ENCODE measurements around the gene SPATS2L.

SPATS2L gene

GRCh38 chr2:200422532-200423261 is 116.2 kb downstream of the SPATS2L start:
- no peak overlapping the region for H3K4me3 ChIP-seq (ENCODE audit: low read depth, low read length)
- no peak for DNase-seq (ENCODE audit: low read depth)
- TF ChIP-seq, protein P1, sequence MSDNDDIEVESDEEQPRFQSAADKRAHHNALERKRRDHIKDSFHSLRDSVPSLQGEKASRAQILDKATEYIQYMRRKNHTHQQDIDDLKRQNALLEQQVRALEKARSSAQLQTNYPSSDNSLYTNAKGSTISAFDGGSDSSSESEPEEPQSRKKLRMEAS (IDR thresholded peaks at IDR 0.05; ENCODE audit: low read depth, low read length) = no peak
- no peak for TF ChIP-seq MYC (IDR thresholded peaks at IDR 0.05; ENCODE audit: low read depth, low read length)
- TF ChIP-seq, protein P2, sequence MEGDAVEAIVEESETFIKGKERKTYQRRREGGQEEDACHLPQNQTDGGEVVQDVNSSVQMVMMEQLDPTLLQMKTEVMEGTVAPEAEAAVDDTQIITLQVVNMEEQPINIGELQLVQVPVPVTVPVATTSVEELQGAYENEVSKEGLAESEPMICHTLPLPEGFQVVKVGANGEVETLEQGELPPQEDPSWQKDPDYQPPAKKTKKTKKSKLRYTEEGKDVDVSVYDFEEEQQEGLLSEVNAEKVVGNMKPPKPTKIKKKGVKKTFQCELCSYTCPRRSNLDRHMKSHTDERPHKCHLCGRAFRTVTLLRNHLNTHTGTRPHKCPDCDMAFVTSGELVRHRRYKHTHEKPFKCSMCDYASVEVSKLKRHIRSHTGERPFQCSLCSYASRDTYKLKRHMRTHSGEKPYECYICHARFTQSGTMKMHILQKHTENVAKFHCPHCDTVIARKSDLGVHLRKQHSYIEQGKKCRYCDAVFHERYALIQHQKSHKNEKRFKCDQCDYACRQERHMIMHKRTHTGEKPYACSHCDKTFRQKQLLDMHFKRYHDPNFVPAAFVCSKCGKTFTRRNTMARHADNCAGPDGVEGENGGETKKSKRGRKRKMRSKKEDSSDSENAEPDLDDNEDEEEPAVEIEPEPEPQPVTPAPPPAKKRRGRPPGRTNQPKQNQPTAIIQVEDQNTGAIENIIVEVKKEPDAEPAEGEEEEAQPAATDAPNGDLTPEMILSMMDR (IDR thresholded peaks at IDR 0.05; ENCODE audit: low read depth, low read length) = no peak
- no peak for TF ChIP-seq POLR2A (IDR thresholded peaks at IDR 0.05; ENCODE audit: extremely low read depth, insufficient read length)

DNA sequence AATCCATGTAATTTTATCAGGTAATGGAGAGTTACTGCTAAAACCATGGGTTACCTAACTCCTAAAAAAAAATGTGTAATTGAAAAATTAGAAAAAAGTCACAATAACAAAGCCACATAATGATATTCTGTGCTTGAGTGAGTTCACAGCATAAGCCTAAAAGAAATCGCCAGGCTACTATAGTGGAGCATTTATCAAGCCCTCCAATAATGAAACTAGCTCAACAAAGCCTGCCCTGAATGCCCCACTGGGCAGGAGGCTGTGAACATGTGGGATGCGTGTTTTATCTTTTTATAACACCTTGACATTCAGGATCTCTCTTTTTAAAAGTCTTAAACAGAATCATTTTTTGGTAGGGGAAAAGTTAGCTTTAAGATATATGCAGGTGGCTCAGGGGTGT is 117.0 kb downstream of the SPATS2L start:
- H3K4me3 ChIP-seq (ENCODE audit: low read depth, low read length) = no peak overlapping the region
- DNase-seq (ENCODE audit: low read depth) = no peak
- TF ChIP-seq, protein P1 (IDR thresholded peaks at IDR 0.05; ENCODE audit: low read depth, low read length) = no peak
- no peak for TF ChIP-seq POLR2A (IDR thresholded peaks at IDR 0.05; ENCODE audit: extremely low read depth, insufficient read length)
- TF ChIP-seq, protein P2 (IDR thresholded peaks at IDR 0.05; ENCODE audit: low read depth, low read length) = no peak
- TF ChIP-seq MYC (IDR thresholded peaks at IDR 0.05; ENCODE audit: low read depth, low read length) = no peak

DNA sequence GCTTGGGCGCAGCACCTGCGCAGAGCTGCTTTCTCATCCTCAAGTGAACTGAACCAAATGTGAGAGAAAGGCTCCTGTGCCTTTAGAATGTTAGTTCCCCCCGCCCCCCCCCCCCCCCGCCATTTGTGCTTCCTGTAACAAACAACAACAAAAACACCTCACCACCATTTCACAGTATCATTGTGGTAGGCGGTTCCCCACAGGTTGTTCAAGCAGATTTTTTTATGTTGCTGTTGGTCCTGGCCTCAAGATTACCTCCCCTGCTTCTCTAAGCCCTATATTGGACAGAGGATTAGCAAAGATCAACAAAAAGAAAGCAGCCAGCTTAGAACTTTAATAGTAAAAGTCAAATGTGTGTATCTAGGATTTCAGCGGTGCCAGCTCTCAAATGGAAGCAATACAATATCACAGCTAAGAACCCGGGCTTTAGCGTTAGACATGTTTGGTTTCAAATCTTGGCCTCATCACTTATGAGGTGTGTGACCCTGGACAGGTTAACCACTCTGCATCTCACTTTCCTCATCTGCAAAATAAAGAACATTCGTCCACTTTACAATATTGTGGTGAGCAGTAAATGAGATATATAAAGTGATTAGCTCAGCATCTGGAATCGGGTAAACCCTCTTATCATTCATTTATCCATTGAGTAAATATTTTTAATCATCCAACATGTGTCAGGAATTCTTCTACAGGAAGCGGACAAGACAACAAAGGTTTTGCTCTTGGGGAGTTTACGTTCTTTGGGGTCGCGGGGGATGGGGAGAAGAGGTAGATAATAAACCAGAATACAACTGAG is 118.7 kb downstream of the SPATS2L start:
- DNase-seq (ENCODE audit: low read depth) = no peak
- H3K4me3 ChIP-seq (ENCODE audit: low read depth, low read length) = no peak overlapping the region
- TF ChIP-seq, protein P1 (IDR thresholded peaks at IDR 0.05; ENCODE audit: low read depth, low read length) = no peak
- TF ChIP-seq, protein P2 (IDR thresholded peaks at IDR 0.05; ENCODE audit: low read depth, low read length) = no peak
- no peak for TF ChIP-seq POLR2A (IDR thresholded peaks at IDR 0.05; ENCODE audit: extremely low read depth, insufficient read length)
- TF ChIP-seq MYC (IDR thresholded peaks at IDR 0.05; ENCODE audit: low read depth, low read length) = no peak

DNA sequence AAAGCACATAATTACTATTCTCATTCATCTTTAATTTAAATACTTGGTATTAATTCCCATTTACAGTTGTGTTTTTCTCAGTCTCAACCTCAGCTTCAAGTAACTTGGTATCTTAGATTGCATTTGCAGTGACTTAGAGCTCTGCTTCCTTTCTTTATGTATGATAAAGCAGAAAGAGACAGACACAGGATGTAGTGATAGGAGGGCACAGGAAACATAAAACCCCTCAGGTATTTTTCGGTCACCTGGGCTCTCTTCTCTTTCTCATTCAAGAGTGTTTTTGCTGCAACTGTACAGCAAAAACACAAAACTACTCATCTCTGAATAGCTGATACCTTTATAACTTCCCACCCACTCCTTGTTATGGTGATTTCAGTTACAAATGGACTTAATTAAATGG is 120.3 kb downstream of the SPATS2L start:
- H3K4me3 ChIP-seq (ENCODE audit: low read depth, low read length) = no peak overlapping the region
- DNase-seq (ENCODE audit: low read depth) = no peak
- TF ChIP-seq POLR2A (IDR thresholded peaks at IDR 0.05; ENCODE audit: extremely low read depth, insufficient read length) (no peak), MYC (IDR thresholded peaks at IDR 0.05; ENCODE audit: low read depth, low read length) (no peak)
- TF ChIP-seq, protein P1 (IDR thresholded peaks at IDR 0.05; ENCODE audit: low read depth, low read length) = no peak
- TF ChIP-seq, protein P2 (IDR thresholded peaks at IDR 0.05; ENCODE audit: low read depth, low read length) = no peak

GRCh38 chr2:200428961-200429665 is 122.6 kb downstream of the SPATS2L start:
- no peak for DNase-seq (ENCODE audit: low read depth)
- TF ChIP-seq POLR2A (IDR thresholded peaks at IDR 0.05; ENCODE audit: extremely low read depth, insufficient read length) (no peak), MYC (IDR thresholded peaks at IDR 0.05; ENCODE audit: low read depth, low read length) (no peak)
- TF ChIP-seq, protein P2 (IDR thresholded peaks at IDR 0.05; ENCODE audit: low read depth, low read length) = no peak
- TF ChIP-seq, protein P1 (IDR thresholded peaks at IDR 0.05; ENCODE audit: low read depth, low read length) = no peak
- H3K4me3 ChIP-seq (ENCODE audit: low read depth, low read length) = no peak overlapping the region
